T1000 (cell line): ENCODE data around the gene FAM180A.
"Not testable (repeated sequence)": the region's sequence is repeated elsewhere in the genome, so short reads cannot be mapped to it uniquely, and the experiment has no call there.

Experiments
- DNase-seq: peaks from one replicate; lab custom pipeline; 2025; ENCODE audit warnings: mixed read lengths; lab: John Stamatoyannopoulos, UW

Gene FAM180A

DNA sequence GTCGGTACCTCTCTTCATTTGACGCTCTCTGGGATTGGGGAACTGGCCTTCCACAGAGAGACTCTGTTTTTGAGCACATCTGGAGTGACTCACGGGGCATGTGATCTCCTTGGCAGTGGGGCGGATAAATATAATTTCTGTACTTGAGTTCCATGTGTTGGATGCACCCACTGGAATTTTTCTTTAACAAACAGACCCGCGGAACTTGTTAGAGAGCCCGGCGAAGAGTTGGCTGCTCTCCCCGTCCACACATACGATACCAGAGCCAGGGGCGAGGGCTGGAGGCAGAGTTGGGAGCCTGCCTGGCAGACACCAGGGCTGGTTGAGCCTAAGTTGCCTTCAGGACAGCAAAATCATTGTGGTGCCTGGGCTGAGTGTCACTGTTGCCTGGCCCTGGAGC, at the start of gene FAM180A:
FAM180A (minus strand) TSS at position 44 of the 400 bp plus-strand sequence. CDS start 233 bp downstream, outside the sequence.
- no peak for DNase-seq

DNA sequence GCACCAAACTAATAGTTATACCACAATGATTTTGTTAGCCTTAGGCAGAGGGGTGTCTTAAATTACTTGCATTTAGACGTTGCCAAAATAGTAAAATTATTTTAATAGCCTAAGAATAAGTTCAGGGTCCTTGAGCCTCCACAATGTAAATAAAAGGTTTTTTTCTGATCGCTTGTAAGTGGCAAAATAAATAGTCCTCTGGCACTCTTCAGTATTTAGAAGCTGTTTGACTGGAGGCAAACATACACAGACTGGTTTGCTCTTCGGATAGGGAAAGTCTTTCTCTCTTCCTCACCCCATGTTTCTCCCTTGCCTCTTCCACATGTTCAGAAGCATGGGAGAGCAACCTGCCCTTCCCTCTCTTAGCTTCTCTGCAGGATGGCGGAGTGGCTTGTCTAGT, 49.5 kb upstream of the FAM180A start:
- no peak for DNase-seq

DNA sequence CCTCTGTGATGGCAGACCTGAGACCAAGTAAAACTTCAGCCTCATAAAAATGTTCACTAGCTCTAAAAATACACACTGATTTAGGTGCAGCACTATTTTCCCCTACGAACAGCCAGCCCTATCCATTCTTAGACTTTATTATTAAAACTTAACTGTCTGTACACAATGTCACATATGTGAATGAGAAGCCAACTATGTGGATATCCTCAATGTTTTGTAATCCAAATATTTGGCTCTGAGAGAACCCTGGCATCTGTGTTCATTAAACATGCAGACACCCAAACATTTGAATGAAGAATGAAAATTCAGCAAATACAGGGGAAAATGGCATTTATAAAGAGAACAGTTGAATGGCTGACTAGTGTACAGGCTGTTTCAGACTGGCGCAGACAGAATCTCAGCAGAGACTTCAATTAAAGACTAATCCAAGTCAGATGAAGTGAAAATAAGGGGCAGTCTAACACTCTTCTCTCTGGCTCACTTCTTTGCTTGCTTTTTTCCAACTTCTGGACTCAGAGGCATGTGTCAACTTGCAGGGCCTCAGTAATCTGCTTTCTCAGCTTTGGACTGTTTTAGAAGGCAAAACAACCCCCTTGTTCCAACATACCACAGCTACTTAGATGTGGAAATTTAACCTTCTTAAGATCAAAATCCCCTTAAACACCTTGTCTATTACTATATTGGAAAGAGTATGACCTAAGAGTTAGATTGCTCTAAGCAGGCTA, 47.4 kb upstream of the FAM180A start:
- DNase-seq = no peak

DNA sequence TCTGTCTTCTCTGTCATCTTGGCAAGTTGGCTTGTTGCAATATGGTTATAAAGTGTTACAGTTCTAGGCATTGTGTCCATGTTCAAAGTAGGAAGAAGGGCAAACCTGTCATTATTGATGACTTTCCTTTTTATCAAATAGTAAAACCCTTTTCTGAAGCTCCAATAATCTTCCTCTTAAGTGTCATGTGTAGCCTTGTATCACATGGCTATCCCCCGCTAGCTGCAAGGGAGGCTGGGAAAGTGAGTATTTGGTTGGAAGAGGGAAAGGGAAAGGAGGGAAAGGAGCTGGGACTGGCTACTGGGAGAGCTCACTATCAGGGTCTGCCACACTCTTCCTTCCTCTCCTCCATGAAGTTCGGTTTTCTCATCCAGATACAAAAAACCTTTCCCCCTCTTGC, 45.2 kb upstream of the FAM180A start:
- no peak for DNase-seq

DNA sequence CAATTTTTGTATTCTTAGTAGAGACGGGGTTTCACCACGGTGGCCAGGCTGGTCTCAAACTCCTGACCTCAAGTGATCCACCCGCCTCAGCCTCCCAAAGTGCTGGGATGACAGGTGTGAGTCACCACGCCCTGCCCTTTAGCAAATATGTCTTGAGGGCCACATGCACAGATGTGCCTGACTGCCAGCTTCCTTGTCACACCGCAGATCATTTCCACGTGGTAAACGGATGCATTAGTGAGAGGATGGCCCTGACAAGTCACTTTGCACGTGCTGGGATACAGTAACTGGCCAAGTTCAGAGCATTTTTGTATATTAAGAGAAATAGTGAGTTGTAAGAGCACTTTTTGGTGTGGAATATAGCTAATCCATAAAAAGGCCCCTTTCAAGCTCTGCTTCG, 44.3 kb upstream of the FAM180A start:
- no peak for DNase-seq

DNA sequence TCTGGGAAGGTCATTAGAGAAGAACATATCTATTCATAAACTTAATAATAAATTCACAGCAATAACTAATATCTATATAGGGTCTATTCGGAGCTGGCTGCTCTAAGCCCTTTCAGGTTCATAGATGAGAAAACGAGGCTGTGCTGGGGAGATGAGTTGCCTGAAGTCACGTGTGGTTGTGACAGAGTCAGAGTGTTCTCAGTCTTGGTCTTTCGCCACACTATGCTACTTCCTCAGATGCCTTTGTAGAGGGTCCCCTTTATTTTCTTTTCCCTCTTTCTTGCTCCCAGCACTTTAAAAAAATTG, 43.7 kb upstream of the FAM180A start:
- no peak for DNase-seq

DNA sequence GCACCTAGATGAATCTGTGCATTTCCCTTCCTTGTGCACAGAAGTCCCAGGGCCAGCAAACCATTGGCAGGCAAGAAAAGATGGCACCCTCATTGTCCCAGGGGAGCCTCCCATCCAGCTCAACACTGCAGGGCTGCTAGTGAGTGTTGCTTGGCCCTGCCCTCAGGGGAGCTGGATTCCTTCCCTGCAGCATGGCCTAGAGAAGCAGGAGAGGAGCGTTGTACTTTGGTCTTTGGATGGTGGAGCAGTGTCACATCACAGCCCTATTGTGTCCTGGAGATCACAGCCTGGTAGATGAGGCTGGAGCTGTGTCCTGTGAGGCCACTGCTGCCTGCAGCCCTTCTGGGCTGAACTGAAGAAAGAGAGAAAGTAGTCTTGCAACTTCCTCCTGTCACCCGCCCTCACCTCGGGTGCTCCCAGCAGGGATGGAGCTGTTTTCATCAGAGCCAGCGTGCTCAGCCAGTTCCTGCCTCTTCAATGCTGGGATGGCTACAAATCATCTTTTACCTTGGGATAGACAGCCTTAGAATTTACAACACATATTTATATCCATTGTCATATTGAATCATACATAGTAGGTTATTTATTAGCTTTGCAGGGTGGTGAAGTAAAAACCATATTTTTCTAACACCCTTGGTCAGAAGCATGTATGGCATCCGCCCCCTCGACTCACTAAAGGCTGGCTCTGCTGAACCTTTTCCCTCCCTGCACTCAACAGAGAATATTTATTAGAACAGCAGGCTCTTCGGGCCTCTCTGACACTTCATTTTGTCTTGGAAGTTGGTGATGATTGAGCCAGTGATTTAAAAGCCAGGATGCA, 43.1 kb upstream of the FAM180A start:
- no peak for DNase-seq

DNA sequence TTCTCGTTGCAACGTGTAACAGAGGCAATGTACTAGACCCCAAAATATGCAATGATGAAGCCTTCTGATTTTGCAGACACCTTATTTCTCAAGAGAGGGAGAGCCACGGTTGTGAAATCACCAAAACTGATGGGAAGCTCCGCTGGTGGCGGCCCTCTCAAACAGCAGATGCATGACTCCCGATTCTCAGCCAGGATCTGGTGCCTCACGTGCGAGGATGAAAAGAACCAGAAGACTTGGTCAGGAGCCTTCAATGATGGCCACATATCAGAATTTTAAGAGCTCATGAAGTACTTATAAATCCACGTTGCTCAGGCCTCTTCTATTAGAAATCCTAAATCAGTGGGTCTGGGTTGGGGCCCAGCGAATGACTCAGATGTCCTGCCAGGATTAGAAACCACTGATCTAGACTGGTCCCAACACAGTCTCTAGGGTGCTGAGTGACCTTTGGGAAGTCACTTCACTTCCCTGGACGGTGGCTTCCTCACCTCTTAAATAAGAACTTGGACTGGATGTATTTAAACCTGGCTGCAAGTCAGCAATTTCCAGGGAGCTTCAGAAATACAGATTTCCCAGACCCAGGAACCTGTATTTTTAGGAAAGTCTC, 41.9 kb upstream of the FAM180A start:
- no peak for DNase-seq

DNA sequence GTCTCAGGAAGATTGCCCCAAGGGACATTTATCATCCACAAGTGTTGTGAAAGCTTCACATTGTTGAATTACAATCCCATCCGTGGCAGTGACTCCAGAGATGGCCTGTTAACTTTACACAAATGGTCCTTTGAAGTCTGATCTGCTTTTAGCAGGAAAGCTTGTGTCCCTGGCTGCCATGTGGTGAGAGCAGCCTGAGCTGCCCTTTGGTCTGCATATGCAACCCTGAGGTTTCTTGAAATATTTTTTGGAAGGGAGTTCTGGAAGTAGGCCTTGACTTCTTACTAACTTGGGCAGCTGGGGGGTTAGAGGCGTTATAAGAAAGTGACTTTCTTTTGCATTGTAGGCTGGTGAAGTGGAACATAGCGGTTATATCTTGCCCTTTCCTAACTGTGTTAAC, 41.3 kb upstream of the FAM180A start:
- no peak for DNase-seq

DNA sequence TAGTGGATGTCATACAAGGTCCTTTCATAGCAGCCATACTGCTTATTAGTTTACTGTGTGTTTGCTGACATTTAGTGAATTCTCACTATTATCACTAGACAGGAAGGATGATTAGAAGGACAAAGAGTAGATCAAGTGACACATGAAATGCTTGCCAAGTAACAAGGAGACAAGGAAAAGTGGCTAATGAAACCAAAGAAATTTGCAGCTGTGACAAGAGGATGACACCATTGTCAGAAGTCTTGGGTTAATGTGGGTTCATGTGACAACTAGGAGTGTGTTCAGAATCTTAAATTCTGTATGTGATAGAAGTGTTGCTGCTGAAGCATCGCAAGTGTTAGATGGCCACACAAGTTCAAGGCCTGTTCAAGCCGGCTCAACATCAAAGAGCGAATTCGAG, 40.8 kb upstream of the FAM180A start:
- DNase-seq = no peak

DNA sequence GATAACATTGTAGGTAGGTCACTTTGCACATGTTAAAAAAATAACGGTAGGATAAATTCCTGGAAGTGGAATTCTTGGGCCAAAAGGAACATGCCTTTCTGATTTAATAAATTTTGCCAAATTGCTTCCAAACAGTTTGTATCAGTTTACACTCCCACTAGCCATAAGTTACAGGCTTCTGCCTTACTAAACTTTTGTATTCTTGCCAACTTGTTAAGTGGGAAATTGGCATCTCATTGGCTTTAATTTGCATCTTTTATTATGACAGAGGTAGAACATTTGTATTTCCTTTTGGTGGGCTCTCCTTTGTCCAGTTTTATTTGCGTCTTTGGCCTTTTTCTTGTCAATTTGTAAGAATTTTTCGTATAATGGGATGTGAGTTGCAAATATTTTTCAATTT, 38.3 kb upstream of the FAM180A start:
- DNase-seq = no peak

DNA sequence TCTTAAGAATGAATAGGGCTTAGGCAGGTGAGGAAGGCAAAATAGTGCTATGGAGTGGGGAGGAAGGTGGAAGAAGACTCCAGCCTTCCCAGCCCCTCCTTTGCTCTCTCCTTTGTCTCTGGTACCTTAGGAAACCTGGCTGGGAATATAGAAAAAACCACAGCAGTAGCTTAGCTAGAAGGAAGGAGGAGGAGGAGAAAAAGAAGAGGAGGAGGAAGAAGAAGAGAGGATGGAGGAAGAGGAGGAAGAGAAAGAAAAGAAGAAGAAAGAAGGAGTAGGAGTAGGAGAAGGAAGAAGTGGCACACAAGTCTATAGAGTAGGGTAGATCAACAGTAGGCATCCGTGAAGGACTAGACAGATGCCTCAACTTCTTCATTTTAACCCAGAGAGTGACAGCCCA, 36.5 kb upstream of the FAM180A start:
- no peak for DNase-seq

DNA sequence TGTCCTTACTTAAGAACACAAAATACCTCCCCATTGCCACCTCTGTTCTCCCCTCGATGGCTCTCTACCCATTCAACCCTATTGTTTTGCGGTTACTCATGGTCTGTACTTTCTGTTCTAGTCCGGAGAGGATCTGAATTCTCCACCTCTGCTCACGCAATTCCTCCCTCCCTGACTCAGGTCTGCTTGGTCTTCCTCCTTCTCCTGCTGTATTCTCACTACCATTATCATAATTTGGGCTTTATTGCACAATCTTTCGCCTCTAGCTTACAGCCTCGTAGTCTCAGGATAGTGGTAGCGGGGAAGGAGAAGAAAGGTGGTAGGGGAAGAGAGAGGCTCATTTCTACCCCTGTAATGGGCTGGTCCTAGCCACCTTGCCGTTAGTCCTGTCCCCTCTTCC, 35.4 kb upstream of the FAM180A start:
- no peak for DNase-seq

DNA sequence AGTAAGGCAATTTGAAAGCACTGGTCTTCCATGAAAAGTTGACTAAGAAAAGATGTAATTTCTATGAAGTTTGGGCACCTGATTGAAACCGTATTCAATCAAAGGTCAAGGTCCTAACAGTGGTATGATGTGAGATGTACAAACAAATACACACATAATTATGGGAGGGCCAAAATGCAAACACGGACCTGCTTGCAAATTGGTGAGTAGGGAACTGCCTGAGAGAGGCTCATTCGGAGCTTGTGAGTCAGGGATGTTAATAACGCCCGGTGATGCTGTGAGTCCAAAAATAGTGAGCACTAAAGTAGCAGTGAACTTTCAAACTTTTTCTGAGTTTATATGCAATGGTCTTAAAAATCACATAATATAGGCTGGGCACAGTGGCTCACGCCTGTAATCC, 34.2 kb upstream of the FAM180A start:
- no peak for DNase-seq

DNA sequence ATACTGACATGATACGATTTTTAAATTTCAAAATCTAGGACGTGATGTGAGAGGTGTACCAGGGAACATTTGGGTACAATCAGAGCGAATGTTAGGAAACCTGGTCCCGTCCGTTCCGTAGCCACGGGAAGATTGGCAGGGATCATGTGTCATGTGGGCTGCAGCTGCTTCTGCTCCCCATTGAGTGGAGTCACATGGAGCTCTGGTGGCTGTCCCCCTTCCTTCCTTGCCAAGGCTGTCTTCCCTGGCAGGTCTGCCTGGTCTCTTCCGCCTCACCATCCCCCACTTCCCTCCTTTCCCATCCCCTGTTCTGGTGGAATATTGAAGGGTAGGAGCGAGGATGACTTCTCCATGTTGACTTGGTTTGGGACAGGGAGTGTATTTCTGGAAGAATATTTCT, 33.8 kb upstream of the FAM180A start:
- no peak for DNase-seq

DNA sequence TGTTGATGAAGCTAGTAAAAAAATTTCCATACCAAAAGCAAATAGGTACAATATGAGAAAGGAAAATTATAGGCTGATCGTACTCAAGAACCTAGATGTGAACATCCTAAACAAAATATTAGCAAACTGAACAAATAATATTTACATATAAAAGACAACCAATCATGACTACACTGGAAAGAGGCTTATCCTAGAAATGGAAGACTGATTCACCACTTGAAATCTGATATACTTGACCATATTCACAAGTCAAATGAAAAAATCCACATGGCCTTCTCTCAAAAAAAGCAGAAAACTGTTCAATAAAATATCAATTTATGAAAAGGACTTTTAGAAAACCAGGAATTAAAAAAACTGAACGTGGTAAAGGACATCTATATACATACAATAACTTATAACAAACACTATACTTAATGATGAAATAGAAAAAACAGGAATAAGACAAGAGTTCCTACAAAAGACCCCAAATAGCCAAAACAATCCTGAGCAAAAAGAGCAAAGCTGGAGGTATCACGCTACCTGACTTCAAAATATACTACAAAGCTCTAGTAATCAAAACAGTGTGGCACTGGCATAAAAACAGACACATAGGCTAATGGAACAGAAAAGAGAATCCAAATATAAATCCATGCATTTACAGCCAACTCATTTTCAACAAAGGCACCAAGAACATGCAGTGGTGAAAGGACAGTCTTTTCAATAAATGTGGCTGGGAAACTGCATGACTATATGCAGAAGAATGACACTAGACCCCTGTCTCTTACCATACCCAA, 29.2 kb upstream of the FAM180A start:
- DNase-seq = no peak

DNA sequence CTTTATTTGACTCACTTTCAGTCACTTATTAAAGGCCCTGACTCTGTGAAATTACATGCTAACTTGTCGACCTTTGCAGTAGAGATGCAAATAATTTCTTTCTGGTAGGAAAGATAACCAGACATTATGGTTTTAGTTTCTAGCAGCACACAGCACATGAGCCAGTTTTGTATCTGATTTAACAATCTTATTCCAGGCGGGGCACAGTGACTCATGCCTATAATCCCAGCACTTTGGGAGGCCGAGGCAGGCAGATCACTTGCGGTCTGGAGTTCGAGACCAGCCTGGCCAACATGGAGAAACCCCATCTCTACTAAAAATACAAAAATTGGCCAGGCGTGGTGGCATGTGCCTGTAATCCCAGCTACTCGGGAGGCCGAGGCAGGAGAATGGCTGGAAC, 27.3 kb upstream of the FAM180A start:
- DNase-seq = not testable (repeated sequence)

DNA sequence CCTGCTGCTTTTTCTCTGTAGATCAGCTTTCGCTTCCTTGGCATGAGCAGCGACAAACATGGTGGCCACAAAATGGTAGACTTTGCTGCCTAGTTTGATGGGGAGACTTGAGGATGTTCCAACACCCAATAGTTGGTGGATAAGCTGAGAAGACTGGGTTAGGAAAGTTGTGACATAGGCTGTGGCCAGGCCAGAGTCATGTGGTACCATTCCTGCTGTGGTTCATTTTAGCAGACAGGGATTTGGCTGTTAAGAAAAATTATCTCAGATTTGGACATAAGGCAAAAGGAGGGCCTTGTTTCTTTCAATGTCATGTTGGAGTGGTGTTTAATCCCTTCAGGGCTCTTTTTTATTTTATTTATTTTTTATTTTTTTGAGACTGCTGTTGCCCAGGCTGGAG, 26.6 kb upstream of the FAM180A start:
- no peak for DNase-seq

DNA sequence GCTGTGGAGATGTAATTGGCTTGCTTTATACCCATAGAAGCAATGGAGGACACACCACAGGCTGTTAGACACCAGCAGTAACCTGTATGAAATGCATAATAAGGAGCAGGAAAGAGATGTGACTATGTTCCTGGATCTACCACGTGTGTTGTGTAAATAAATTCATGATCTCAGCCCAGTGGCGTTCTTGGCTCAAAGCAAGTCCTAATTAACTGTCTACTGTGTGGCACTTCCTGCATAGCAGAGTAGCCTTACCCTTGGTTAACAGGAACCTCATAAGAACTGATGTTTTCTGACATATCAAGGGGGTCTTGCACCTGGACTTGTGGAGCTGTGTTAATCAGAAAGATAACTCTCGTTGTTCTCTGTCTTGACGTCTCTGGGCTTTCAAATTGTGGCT, 25.7 kb upstream of the FAM180A start:
- DNase-seq = no peak

DNA sequence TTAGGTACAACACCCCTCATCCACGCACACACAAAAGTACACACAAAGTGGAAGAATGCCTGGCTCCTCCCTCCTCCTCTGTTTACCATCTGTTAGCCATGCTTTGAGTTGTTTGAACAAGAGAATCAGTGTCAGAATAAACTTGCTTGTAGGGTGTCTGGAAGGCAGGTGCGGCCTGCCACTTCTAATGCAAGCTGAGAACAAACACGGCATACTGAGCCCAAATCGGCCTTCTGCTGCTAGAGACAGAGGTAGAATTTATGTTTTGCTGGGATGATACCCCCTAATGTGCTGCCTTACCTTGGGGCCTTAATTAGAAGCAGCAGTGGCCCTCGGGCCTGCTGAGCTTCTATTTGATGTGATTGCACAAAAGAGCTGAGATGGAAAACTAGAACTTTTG, 24.9 kb upstream of the FAM180A start:
- no peak for DNase-seq

DNA sequence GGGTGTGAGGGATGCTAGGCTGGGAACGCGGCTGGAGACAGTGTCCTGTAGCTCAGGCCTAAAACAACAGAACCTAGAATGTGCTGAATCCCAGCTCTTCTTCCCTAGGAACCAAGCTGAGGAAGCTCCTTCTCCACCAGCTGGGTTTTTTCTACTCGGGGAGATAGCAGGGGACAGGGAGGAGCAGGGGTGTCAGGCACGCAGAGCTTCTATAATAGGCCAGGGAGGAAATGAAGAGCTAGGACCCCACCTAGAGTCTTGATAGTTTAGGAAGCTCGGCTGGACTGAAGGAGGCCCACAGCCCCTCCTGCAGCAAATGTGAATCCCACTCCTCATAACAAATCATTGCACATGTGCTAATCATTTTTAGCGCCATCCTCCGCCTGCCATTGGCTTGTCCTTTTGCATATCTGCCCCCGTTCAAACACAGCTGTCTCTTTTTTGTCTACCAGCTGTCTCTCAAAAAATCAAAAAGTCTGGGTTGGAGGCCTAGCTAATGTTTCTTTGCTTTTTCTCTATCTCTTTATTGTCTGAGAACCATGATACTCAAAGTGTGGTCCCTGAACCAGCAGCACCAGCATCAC, 24.1 kb upstream of the FAM180A start:
- no peak for DNase-seq

DNA sequence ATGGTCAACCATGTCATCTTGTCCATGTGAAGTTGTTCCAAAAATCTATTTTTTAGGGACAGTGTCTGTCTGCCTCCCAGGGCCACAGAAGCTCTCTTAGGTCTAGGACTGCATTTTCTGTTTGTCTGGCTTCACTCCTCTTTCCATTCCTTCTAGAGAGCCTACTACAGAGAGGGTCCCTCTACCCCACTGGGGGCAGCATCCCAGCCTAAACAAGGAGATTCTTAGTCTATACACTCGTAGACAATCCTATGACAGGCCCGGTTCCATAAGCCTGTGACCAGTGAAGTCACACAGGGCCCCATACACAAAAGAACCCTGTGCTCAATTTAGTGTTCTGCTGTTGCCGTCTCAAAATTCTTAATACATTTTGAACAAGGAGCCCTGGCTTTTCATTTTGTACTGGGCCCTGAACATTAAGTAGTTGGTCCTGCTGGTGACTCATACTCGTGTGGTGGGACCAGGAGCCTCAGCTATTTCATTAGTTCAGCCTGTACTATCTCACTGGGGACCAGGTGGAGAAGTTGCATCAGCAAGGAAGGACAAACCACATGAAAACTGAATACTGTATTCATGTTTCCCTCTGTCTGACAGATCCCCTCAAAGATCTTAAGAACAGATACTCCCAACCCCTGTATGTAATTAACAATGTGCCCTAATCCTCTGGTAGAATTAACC, 23.5 kb upstream of the FAM180A start:
- DNase-seq = no peak
